GM12873 (cell line): Measurements from ENCODE around the gene TSPO.

Experiments
- CTCF ChIP-seq: IDR thresholded peaks from 2 replicates; pipeline ENCODE4 v1.5.1; 2012; ENCODE audit warnings: low read depth, mild to moderate bottlenecking, moderate library complexity, low read length, control low read depth; ENCODE audit not compliant: insufficient read depth; ENCODE audit errors: missing control alignments

The TSPO gene

GRCh38 chr22:43205748-43206508 lies 54.6 kb downstream of the TSPO start:
- no peak for TF ChIP-seq CTCF

DNA sequence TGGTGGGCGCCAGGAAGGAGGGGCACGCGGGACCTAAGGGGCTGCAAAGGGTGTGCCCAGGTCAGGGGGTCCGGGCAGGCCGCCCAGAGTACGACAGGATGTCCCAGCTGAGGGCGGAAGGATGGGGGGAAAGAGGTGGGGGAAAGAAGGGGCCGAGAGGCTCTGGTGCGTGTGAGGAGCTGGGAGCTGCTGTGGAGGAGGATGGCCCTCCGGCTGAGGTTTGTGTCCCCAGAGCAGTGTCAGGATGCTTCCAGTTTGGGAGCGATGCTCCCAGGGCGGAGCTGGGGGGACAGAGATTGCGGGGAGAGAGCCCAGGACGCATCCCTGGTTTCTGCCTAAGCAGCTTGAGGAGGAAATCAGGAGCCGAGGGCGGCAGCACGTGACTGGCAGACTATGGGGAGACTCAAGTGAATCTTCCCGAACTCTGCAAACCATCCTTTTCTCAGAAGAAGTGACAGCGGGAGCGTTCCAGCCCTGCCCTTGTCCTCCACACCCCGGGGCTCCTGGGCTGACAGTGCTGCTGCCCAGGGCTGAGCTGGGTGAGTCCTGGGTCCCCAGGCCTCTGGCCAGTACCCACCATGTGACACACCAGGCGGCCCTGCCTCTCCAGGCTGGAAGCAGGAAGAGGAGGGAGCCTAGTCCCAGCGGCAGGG lies 55.3 kb downstream of the TSPO start:
- TF ChIP-seq CTCF, result no peak

GRCh38 chr22:43207386-43207785 lies 56.0 kb downstream of the TSPO start:
- TF ChIP-seq CTCF, result no peak

- no peak for TF ChIP-seq CTCF
These were observed 56.7 kb downstream of the TSPO start for GRCh38 chr22:43207849-43208702.

GRCh38 chr22:43208703-43209522 lies 57.6 kb downstream of the TSPO start:
- no peak for TF ChIP-seq CTCF

DNA sequence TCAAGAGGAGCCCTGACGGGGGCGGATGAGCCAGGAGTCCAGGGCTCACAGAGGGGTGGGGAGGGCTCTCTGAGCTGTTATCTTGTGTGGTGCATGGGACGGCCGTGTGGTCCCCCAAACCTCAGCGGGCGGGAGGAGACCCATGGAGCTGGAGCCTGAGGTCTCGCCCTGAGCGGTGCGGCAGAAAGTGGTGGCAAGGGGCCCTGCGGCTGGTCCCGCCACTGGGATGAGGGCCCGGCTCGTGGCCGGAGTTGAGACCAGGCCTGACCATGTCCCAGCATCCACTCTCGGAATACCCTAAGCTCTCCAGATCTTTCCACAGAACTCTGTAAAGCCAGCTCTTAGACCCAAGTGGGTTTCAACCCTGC lies 58.1 kb downstream of the TSPO start:
- TF ChIP-seq CTCF, result no peak

- TF ChIP-seq CTCF, result no peak
These were observed 58.6 kb downstream of the TSPO start for GRCh38 chr22:43209971-43210370.
